Thyroid gland (tissue), 4 donors: Measurements from ENCODE around the gene APBA3. TPM values are rescaled to one million over a fixed set of nuclear protein-coding genes. Genes with fewer than 3 reads are reported as not detected.

Experiments
- DNase-seq, 2 donors: peaks; one replicate each; pipeline ENCODE4 v3.0.0-alpha.2; 2019
- H3K27ac ChIP-seq, 3 donors: fragments of 200-600 bp; sonication (generic); 1 replicate in 2 of 3; 2 replicates in 1 of 3; pipeline ENCODE4 v1.5.1; 2016 to 2019; ENCODE audit warnings: mild to moderate bottlenecking in 1 of 3, moderate library complexity in 1 of 3
- H3K27me3 ChIP-seq: fragments of 200-600 bp; sonication (generic); one replicate; pipeline ENCODE4 v1.5.1; 2019
- H3K36me3 ChIP-seq, 2 donors: fragments of 200-600 bp; sonication (generic); one replicate each; pipeline ENCODE4 v1.5.1; 2016 to 2019
- H3K4me1 ChIP-seq, 2 donors: fragments of 200-600 bp; sonication (generic); one replicate each; pipeline ENCODE4 v1.5.1; 2017 to 2019
- H3K4me3 ChIP-seq, 3 donors: fragments of 200-600 bp; sonication (generic); replicated peaks in 1 of 3; 1 replicate in 2 of 3; 2 replicates in 1 of 3; pipeline ENCODE4 v1.5.1; 2016; ENCODE audit warnings: mild to moderate bottlenecking in 1 of 3
- H3K9me3 ChIP-seq: fragments of 200-600 bp; sonication (generic); one replicate; pipeline ENCODE4 v1.5.1; 2017
- POLR2A ChIP-seq, 2 donors: fragments of 450-650 bp; IDR thresholded peaks; one replicate each; pipeline ENCODE4 v1.6.1; 2017; ENCODE audit warnings: antibody characterized with exemption in 2 of 2, mild to moderate bottlenecking in 2 of 2, moderate library complexity in 1 of 2
- WGBS, 2 donors: methylation state at CpG; one replicate each; pipeline ENCODE4 v1.1.5; 2017; 5-methylcytosine and 5-hydroxymethylcytosine counted together
- intact Hi-C: fragments of 100-400 bp; cut with DNase I; formaldehyde crosslinking; loops from one replicate; pipeline ENCODE4 v1.15.1; 2023
- total RNA-seq, 4 donors: library from RNA; depleted of rRNA; stranded (reverse); fragments of >200 nt; gene quantifications; one replicate each; pipeline ENCODE4 v1.2.3, GENCODE V29; 2016
- TF ChIP-seq, protein P1 (sequence below), 6 experiments: fragments of 200-600 bp in 3 of 6; fragments of 450-650 bp in 3 of 6; sonication (generic) in 3 of 6; IDR thresholded peaks; one replicate each; pipeline ENCODE4 v1.5.1; 2016 to 2019; ENCODE audit warnings: antibody characterized with exemption in 6 of 6, mild to moderate bottlenecking in 2 of 6, inconsistent platforms in 1 of 6, moderate library complexity in 1 of 6

The APBA3 gene
- total RNA-seq, 4 donors from 2014 or later, result 33.6 to 42.9 (median 38.1) TPM

- Histone ChIP-seq H3K4me1 (no peaks in the 10 kb centered on the region), H3K4me3 (no peak overlapping the region), H3K9me3 (no peaks in the 10 kb centered on the region), H3K27ac (no peak overlapping the region), H3K27me3 (no peaks in the 10 kb centered on the region), H3K36me3 (no peaks in the 10 kb centered on the region)
- 92 to 95% methylated on average over 3 of the region's 3 CpGs for WGBS, 2 donors
- no peak for TF ChIP-seq POLR2A (IDR thresholded peaks at IDR 0.05)
- TF ChIP-seq, protein P1, sequence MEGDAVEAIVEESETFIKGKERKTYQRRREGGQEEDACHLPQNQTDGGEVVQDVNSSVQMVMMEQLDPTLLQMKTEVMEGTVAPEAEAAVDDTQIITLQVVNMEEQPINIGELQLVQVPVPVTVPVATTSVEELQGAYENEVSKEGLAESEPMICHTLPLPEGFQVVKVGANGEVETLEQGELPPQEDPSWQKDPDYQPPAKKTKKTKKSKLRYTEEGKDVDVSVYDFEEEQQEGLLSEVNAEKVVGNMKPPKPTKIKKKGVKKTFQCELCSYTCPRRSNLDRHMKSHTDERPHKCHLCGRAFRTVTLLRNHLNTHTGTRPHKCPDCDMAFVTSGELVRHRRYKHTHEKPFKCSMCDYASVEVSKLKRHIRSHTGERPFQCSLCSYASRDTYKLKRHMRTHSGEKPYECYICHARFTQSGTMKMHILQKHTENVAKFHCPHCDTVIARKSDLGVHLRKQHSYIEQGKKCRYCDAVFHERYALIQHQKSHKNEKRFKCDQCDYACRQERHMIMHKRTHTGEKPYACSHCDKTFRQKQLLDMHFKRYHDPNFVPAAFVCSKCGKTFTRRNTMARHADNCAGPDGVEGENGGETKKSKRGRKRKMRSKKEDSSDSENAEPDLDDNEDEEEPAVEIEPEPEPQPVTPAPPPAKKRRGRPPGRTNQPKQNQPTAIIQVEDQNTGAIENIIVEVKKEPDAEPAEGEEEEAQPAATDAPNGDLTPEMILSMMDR (IDR thresholded peaks at IDR 0.05), result no peak
- intact Hi-C loops, result no loop called here
- DNase-seq, result no peak
Measured at GRCh38 chr19:3793799-3794198, 32.3 kb upstream of the APBA3 start.

DNA sequence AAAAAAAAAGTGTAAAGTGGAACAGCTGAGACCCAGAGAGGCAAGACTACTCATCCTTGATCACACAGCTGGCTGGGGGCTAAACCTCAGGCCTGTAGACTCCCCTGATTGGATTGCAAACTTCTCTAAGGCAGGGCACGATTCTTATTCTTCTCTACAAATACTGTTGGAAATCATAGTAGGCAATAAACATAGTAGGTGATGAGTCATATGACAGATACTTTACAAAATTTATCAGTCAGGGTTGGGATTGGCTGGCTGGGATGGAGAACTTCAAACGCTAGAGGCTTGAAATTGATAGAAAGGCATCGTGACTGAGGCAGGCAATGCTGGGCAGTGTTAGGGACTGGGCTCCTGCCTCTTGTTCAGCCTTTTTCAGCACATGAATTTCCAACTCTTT, 30.6 kb upstream of the APBA3 start:
- intact Hi-C loops, result no loop called here
- Histone ChIP-seq H3K27ac (no peak overlapping the region), H3K36me3 (no peaks in the 10 kb centered on the region), H3K4me1 (no peaks in the 10 kb centered on the region), H3K4me3 (no peak overlapping the region), H3K9me3 (no peaks in the 10 kb centered on the region), H3K27me3 (no peaks in the 10 kb centered on the region)
- no peak for DNase-seq
- WGBS, 2 donors, result 79 to 81% methylated on average over 3 of the region's 3 CpGs
- TF ChIP-seq POLR2A (IDR thresholded peaks at IDR 0.05), result no peak
- TF ChIP-seq, protein P1 (IDR thresholded peaks at IDR 0.05), result no peak

DNA sequence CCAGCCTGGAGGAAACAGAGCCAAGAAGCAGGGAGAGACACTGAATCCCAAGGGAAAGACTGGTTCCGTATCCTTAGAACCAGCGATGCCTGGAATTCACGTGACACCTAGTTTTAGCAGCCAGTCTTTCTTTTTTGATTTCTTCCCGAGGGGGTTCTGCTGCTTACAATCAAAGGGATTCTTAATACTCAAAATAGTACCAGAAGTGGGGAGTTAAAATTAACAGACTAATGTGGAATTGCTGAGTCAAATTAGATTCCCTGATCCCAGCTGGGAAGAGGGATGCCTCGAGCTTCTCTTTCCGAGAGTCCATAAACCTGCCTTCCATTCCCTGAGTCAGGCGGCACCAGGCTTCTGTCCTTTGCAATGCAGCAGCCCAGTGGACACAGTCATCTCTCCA, 29.4 kb upstream of the APBA3 start:
- no peaks in the 10 kb centered on the region for H3K36me3 ChIP-seq
- 81% methylated on average over 7 of the region's 7 CpGs for WGBS, 2 donors
- no peak for DNase-seq
- no peak overlapping the region for H3K4me3 ChIP-seq
- no peak overlapping the region for H3K27ac ChIP-seq
- peaks cover 0 to under 1% of the 10 kb centered on the region in 2 donors for H3K4me1 ChIP-seq
- H3K27me3 ChIP-seq, result no peaks in the 10 kb centered on the region
- intact Hi-C loops, result no loop called here
- H3K9me3 ChIP-seq, result no peaks in the 10 kb centered on the region
- TF ChIP-seq, protein P1 (IDR thresholded peaks at IDR 0.05), result no peak
- no peak for TF ChIP-seq POLR2A (IDR thresholded peaks at IDR 0.05)

DNA sequence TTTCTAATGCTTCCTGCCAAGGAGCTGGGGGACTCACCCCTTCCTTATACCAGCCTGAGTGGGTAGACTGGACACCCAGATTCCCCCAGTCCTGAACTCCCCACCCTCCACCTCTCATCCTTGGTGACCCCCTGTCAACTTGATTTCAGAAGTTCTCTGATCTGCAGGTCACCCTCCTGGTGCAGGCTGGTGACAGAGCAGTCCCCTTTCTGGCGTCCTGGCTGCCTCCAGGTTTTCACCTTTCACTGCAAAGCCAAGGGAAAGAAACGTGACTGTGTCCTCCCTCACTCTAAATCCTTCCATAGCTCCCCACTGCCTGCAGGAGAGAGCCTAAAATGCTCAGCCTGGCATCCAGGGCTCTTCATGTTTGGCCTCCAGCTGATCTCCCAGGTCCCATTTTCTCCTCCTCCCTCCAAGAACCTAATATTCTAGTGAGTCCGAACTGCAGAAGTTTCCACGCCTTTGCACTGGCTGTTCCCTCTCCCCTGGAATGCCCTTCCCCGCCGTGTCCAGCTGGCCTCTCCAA, 28.8 kb upstream of the APBA3 start:
- H3K4me3 ChIP-seq, result no peak overlapping the region
- no peak overlapping the region for H3K27ac ChIP-seq
- H3K4me1 ChIP-seq, result peaks cover 0 to 6% of the 10 kb centered on the region in 2 donors
- intact Hi-C loops, result no loop called here
- WGBS, 2 donors, result 77 to 78% methylated on average over 6 of the region's 6 CpGs
- DNase-seq, result no peak
- no peaks in the 10 kb centered on the region for H3K27me3 ChIP-seq
- H3K9me3 ChIP-seq, result no peaks in the 10 kb centered on the region
- TF ChIP-seq, protein P1 (IDR thresholded peaks at IDR 0.05), result no peak
- TF ChIP-seq POLR2A (IDR thresholded peaks at IDR 0.05), result no peak
- no peaks in the 10 kb centered on the region for H3K36me3 ChIP-seq

- no peak overlapping the region for H3K27ac ChIP-seq
- TF ChIP-seq, protein P1 (IDR thresholded peaks at IDR 0.05), result no peak
- TF ChIP-seq POLR2A (IDR thresholded peaks at IDR 0.05), result no peak
- intact Hi-C loops, result no loop called here
- H3K36me3 ChIP-seq, result no peaks in the 10 kb centered on the region
- no peak for DNase-seq
- no peaks in the 10 kb centered on the region for H3K9me3 ChIP-seq
- no peak overlapping the region for H3K4me3 ChIP-seq
- no peaks in the 10 kb centered on the region for H3K27me3 ChIP-seq
- WGBS, 2 donors, result 50 to 59% methylated on average over 16 of the region's 16 CpGs
- H3K4me1 ChIP-seq, result peaks cover 0 to 6% of the 10 kb centered on the region in 2 donors
Measured at GRCh38 chr19:3788996-3789778, 27.7 kb upstream of the APBA3 start.
